GM19372 (cell line): ENCODE measurements around the gene SNED1.

Source experiments
- ATAC-seq: cut with Tn5 transposase; IDR thresholded peaks from one replicate; pipeline ENCODE4 v1.9.1; 2021; ENCODE audit warnings: mild to moderate bottlenecking, low read depth, moderate library complexity; ENCODE audit not compliant: unreplicated experiment

SNED1 gene

DNA sequence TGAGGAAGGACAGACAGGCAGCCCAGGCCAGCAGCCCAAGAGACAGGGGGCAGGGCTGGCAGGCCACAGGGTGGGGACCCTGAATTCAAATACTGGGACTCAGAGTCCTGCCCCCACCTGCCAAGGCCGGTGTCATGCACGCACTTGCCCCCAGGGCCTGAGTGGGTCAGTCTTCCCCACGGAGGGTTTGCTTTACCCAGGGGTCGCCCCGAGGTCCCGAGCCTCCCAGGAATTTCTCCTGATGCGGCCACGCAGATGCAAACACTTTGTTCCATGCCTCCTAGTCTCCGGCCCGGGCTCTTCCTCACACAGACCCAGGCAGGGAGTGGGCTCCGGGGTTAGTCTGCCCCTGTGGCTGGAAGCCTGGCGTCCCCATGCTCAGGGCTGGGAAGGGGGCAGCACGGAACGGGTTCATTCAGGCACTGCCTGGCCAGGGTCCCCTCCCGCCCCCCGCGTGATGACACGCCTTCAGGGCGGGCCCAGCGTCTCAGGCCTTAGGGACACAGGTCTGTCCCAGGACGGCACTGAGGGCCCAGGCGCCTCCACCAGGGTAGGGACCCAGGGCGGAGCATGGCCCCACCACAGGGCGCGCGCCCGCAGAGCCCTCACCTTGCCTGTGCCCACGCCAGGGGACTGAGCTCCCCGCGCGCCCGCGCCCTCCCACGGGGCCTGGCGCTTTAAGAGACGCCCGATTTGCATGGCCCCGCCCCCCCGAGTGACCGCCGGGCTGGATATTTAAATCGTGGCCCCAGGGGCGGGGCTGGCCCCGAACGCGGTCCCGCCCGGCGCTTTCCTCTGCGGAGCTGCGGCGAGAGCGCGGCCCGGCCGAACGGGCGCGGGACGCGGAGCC lies at the start of gene SNED1:
Gene SNED1, plus strand, starts transcription at position 763 of the 850 bp plus-strand sequence. CDS start 220 bp downstream, outside the sequence.
- ATAC-seq, result no peak

DNA sequence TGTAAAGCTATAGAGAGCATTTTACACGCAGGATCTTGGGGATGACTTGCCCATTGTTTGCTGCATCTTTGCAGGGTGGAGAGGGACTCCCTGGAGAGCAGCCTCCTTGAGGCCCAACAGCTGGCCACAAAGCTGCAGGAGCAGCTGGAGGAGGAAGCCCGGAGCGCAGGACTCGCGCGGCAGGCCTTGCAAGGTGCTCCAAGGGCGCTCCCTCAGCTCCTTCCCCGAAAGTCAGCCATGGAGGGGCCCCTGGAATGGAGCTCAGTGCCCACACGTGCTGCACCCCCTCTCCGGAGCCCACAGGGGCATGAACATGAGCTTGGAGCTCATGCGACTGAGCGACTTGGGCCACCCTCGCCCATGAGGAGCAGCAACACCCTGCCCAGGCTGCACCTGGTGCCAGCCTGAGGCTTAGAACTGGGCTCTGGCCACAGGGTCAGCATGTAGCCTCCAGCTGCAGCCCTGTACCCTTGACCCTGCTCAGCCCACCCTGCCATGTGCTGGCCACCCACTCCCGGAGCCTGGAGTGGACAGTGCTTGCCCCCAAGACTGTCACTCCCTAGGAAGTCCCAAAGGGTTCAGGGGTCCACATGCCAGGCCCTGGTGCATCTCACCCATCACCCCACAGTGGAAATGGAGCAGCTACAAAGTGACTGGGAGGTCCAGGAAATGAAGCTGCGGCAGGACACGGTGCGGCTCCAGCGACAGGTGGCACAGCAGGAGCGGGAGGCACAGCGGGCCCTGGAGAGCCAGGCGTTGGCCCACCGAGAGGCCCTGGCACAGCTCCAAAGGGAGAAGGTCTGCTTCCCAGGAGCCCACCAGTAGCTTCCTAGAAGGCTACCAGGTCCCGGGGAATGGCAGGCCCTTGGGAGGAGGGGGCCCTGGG lies 49.3 kb upstream of the SNED1 start:
- no peak for ATAC-seq

DNA sequence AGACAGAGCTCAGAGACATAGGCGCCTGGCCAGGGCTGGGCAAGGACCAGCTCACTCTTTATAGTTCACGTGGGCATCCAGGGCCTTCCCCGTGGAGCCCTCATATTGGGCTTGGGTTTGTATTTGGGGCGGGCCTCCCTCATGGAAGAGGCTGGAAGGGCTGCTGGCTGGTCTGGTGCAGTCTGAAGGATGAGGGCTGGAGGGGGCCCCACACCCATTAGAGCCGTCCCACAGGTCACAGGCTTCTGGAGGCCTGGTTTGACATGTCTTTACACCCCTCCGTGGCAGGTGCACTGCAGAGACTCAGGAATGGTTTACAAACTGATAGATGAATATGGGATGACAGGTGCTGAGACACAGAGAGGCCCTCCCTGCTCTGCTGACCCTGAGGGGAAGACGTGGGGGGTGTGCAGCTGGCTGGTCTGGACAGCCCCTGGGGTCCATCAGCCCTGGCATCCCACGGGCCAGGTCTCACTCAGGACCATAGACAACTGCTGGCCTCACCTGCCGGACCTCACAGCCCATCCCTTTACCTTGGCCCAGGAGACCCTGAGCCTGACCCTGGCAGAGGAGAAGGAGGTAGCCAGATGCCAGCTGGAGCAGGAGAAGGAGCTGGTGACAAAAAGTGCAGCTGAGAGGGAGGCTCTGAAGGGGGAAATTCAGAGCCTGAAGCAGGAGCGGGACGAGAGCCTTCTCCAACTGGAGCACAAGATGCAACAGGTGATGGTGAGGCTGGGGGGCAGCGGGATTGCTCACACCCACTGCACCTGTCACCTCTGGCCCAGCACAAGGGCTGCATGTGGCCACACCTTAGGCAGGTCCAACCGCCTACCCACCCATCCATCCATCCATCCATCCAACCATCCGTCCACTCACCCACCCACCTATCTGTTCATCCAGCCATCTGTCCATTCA lies 48.4 kb upstream of the SNED1 start:
- no peak for ATAC-seq

DNA sequence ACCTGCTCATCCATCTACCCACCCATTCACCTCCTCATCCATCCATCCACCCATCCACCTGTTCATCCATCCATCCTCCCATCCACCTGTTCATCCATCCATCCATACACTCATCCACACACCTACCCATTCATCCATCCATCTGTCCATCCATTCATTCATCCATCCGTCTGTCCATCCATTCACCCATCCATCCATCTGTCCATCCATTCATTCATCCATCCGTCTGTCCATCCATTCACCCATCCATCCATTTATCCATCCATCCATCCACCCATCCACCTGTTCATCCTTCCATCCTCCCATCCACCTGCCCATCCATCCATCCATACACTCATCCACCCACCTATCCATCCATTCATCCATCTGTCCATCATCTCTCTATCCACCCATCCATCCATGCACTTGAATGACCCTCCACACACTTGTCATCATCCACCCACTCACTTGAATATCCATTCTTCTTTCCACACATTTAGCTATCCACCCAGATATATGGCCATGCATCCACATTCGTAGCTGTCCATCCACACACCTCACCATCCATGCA lies 47.3 kb upstream of the SNED1 start:
- ATAC-seq, result no peak

DNA sequence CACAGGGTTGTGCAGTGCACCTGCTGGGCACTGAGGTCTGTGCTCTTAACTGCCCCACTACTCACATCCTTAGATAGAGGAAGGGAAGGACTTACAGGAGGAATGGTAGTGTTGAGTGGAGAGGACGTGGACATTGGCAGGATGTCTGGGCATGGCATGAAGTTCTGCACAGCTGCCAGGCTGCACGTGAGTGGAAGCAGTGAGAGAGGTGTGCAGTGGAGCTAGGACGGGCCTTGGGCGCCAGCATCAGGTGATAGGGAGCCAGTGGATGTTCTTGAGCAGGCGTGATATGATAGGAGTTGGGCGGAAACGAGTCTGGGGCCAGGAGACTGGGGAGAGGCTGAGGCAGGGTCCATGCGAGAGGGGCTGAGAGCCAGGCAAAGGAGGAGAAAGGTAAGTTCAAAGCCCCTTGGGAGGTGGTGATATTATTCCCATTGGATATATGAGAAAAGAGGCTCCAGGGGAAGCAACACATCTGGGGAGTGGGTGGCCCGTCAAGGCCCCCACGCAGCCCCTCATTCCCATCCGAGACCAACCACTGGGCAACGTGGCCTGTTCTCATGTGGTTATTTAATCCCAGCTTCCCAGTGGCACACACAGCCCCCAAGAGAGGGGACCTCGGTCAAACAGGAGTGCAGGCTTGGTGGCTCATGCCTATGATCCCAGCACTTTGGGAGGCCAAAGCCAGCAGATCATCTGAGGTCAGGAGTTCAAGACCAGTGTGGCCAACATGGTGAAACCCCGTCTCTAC lies 45.7 kb upstream of the SNED1 start:
- no peak for ATAC-seq

DNA sequence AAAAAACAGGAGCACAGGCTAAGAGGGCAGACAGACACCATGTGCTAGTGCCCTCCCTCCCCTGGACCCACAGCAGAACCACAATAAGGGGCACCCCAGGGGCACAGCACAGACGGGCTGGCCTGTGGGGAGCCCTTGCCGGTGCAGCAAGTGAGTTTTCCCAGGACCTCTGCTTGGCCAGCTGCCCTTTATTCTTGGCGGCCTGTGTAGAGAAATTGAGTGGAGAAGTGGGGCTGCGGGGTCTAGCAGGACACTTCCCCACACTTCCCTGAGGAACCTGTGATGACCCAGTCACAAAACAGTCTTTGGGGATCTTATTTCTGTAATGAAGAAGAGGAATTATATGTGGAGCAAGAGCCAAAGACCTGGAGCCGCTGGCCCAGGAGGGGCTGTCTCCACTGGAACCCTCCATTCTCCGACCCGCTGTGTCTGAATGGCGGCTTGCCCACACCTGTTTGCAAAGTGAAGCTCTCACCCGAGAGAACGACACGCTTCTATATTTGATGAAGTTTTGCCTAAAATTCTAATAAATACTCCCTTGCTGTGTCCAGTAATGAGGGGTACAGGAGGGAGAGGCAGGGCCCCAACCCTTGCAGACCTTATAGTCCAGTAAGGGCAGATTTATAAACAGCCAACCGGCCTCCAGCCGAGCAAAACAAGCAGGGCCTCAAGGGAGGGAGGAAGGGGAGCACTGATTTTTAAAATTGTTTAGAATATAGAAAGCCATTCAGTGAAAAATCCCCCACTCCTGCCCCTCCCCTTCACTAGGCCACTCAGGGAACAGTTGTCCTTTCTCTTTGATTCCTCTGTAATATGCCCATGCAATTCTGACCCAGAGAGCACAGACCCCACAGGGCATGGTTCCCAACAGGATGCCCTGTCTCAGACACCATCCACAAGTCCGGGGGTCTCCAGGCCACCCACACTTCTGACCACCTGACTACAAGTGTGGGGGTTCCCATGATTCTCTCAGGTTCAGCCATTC lies 44.7 kb upstream of the SNED1 start:
- ATAC-seq, result no peak

DNA sequence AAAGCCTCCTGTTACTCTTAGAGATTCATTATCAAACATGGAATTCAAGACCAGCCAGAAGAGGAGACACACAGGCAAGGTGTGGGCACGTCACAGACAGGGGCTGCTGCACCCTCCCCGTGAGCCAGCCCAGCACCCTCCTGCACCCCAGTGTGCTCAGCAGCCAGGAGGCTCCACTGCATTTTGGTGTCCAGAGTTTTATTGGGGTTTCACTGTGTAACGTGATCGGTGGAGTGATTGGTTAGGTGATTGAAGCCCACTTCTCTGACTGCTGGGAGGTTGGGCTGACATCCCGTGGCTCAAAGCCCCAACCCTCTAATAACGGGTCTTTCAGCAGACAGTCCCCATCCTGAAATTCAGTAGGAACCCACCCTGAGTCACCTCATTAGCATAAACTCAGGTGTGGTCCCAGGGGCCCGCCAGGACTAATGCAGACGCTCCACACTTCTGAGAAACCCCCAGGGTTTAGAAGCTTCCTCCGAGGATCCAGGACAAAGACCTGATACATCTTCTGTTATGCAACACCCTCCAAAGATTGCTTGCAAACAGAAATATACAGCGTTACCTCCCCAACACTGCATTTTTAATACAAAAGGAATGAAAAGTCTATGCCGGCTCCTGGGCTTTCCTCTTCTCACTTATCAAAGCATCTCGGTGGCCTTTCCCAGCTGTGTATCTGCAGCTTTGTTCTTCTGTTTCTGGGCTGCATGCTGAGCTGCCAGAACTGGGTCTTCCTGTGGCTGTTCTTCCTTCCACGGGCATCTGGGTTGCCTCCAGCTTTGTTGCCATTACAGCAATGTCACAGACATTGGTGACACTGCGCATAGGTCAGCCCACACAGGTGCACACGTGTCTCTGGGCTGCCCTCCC lies 43.7 kb upstream of the SNED1 start:
- ATAC-seq, result no peak

DNA sequence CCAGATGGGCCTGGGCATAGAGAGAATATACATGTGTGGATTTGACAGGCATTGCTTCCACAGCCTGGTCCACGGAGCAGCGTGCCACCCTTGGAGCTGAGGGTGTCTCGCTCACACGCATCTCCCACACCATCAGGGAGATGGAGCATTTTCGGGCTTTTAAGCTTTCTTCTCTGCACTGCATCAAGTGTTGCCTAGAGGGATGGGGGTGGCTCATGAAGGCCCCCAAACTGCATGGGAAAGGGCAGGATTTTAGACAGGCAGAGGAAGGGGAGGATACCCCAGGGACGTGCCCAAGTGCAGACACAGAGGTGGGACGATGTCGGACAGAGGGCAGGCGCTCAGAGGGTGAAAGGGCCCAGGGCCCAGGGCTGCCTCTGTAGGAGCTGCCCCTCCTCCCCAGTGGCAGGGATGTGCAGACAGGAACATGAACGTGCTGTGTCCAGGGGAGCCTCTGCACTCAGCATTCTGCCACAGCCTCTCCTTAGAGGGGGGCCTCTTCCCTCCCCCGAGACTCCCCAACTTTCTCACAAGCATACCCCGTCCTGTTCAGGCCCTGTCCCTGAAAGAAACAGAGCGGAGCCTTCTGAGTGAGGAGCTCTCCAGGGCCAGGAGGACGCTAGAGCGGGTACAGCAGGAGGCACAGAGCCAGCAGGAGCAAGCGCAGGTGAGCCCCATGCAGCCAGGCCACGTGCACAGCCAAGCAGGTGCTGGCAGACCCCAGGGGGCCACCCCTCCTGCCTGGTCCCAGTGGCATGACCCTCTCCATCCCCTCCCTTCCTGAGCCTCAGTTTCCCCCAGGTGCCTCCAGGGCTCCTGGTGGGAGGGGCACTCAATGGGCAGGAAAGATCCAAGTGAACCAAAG lies 42.9 kb upstream of the SNED1 start:
- no peak for ATAC-seq

DNA sequence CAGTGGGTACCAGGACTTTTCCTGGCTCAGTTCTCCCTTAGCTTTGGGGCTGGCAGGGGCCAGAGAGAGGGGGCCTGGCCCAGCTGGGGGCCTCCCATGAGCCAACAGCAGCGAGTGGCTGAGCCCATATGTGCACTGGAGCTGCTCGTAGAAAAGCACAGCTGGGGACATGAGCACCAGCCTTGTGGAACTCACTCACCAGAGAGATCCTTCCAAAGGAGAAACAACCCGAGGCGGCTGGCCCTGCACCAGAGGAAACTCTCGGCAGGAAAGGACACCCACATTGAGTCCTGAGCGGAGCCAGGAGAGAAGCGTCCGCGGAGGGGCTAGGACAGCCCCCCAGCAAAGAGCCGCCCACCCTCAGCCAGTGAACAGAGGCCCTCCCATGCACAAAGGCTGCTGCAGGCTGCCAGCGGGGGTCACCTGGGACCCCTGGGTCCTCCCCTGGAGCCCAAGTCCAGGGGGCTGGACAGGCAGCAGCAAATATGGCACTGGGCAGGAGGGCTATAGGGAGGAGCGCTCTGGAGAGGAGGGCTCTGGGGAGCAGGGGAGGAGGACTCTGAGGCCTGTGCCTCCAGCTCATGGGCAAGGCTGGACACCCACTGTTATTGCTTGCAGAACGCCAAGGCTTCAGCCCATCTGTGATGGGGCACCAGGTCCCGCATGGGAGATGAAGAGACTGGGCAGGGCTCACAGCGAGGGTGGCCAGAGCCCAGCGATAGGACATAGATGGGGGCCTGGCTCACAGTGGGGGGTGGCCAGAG lies 42.1 kb upstream of the SNED1 start:
- no peak for ATAC-seq

DNA sequence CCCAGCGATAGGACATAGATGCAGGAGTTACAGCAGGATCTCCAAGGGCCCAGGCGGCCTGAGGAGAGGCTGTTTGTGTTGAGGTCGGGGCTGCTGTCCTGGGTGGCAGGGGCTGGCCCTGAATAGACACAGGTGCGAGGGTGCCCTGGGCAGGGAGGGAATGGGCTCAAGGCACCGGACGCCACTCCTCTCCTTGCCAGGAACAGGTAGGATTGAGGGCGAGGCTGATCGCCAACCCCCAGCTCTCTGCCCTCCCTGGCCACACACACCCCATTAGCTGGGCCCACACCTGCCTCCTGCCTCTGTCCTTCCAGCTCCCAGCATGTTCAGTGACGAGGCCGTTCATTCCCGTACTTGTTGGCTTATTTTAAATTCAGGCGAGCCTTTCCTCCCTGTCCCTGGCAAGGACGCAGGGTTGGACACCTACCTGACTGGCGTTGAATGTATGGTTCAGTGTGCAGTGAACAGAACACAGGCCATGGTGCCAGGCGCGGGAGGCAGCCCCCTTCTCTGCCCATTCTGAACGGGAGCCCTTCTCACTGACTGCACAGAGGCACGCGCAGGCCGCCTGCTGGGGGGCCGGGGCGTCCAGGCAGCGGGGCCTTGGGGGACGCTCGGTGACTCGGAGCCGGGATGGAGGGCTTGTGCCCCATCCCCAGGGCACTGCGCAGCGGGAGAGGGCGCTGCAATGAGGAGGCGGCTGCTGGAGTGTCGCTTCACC lies 41.3 kb upstream of the SNED1 start:
- ATAC-seq, result no peak

DNA sequence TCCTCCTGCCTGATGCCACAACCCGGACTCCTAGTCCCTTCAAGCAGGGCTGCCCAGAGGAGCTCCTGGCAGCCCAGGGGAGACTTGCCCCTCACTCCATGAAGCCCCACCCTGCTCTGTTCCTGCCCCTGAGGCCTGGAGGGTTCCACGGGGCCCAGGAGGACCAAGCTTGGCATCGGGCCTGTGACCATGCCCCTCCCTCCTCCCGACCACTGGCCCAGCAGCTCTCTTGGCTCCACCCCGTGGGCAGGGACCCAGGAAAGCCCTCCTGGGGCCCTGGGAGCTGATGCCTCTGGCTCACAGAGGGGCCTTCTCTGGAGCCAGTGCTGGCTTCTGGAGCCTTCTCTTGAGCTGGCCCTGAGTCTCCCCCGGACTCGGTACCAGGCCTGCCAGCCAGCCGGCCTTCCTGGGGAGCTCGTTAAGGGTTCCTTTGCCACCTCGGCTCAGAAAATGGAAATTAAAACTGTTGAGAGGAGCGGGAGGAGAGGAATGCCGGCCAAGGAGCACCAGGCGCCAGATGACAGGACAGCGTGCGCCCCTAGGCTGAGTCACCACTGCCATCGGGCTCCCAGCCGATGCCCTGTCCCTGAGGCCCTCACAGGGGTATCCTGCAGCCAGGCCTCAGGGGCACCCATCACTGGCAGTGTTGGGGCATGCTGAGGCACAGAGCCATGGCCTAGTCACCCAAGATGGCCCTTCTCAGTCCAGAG lies 40.6 kb upstream of the SNED1 start:
- ATAC-seq, result no peak

DNA sequence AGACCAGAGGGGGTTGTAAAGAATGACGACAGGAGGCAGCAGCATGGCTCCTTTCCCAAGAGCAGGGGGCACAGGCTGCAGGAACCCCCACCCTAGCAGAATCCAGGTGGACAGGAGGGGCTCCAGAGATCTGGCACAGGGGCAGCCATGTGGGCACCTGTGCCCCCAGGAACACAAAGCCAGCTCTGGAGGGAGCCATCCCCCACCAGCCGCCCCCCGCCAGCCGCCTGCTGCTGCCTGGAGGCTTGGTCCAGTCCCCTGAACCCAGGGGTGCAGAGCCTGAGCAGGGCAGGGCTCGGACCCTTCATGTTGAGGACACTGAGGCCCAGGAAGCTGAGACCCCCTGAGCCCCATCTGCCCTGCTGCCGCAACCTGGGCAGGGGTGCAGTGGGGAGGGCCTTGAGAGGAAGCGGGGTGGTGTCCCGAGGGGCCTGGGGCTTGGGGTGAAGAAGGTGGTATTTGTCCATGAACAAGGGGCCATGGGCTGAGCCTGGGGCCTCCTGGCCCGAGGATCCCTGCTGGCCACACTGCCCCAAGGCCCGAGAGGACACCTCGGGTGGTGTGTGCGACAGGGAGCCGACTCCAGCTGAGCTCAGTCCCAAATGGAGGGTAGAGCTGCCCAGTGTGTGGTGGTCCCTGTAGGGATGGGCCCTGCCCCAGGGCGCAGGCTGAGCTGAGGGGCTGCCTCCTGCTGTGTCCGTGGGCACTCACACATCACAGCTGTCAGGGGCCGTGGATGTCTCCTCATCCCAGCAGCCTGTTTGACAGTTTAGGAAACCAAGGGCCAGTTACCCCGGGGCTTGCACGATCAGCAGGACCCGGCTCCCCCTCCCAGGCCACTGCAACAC lies 39.8 kb upstream of the SNED1 start:
- ATAC-seq, result no peak

DNA sequence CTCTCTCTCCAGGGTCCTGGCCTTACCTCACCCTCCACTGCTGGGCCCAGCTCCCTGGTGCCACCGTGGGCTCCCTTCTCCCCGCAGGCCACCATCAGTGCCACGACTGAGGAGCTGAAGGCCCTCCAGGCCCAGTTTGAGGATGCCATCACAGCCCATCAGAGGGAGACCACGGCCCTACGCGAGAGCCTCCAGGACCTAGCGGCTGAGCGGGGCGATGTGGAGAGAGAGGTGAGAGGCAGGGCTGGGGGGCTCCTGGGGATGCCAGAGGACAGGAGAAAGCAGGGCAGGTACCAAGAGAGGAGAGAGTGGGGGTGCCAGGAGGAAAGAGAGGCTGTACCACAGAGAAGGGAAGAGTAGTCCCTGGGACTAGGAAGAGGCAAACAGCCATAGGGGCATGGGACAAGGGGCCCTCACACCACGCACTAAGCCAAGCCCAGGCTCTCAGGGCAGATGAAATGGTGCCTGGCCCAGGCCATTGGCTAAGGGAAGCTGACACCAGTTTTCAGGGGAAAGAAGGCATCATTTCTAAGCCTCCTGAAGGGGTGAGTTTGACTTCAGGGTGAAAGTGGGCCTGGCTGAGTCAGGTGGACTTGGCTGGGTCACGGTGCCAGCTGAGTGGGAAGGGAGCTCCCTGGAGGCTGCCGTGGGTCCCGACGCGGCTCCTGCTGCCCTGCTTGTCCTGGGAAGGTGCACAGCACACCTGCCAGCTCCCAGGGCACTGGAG lies 39.0 kb upstream of the SNED1 start:
- ATAC-seq, result no peak
